GM18858 (cell line): ENCODE data around the gene NEK6.

Experiments used
- ATAC-seq: cut with Tn5 transposase; IDR thresholded peaks from one replicate; pipeline ENCODE4 v1.9.1; 2021; ENCODE audit not compliant: unreplicated experiment

NEK6 gene

DNA sequence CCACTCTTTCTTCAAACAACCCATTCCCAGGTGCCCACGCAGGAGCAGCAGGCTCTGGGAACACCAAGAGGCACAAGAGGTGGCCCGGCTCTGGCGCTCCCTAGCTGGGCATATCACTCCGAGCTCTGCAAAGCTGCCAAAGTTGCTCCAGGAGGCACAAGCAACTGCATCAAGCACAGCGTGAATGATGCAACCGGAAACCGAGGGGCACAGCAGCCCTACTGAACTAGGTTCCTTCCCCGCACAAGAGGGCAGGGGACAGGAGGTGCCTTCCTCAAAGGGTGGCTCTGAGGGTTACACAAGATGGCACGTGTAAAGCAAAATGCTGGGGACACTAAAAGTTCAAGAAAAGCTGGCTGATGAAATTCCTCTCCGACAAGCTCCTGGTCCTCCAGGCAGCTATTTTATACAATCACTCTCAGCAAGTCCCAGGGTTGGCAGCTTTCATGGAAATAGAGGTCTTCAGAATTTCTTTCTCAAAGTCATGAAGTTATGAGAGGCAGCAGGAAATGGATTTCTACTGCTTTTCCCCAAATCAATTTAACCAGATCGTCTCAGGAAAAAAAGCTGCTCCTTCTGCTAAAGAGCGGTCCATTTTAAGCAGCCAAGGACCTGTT is 134.6 kb downstream of the NEK6 start:
- no peak for ATAC-seq

DNA sequence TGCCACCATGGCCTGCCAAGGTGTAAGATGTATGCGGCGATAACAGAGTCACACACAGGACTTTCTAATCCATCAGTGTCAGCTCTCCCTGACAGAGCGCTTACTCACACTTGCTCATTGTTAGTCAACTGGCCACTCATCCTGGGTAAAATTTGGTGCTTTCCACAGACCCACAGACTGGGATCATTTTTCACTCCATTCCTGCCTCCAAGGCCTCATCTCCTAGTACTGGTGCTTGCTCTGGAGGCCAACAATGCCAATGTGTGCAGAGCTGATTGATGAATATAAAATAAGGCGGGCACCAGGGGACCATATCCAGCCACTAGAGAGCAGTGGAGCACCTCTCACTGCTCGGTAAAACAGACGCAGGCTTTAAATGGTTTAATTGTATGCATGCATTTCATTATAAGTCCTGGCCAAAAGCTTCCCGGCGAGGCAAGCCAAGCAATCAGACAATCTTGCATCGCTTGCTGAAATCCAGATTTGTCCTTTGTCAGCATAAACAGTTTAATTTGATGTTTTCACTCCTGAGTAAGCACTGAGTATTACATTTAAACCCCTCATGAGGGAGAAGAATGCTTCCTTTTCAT is 135.2 kb downstream of the NEK6 start:
- no peak for ATAC-seq

DNA sequence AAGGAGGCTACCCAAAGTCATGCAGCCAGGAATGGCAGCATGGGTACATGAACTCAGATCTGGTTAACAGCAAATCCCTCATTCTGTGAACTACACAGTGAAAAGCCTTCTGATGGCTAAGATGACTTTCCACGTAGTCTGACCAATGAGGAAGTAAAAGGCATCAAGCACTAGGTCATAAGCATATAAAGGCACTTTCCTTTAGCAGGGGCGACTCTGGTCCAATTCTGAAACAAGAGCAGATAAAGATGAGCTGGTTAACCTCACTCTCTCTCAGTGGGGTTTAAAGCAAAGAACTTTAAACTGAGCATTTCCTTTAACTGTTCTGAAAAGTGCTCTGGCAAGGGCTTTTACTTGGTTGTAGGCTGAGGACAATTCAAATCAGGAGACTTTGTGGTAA is 136.4 kb downstream of the NEK6 start:
- ATAC-seq = no peak

DNA sequence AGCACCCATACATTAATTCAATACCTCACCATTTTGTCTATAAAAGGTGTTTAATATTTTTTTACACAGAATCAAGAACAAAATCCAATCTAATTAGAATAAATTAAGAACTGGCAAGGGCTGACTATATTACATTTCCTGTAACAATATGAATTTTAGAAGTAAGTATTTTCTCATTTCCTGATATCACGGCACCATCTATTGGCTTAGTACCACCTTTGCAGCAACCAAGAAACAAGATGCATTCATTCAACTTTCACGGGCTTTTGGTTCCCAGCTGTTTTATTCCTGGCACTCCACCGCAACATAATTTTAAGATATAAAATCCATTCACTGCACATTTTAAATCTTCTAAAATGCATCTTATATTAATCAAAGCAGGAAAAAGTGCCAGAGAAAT is 136.8 kb downstream of the NEK6 start:
- ATAC-seq = no peak

DNA sequence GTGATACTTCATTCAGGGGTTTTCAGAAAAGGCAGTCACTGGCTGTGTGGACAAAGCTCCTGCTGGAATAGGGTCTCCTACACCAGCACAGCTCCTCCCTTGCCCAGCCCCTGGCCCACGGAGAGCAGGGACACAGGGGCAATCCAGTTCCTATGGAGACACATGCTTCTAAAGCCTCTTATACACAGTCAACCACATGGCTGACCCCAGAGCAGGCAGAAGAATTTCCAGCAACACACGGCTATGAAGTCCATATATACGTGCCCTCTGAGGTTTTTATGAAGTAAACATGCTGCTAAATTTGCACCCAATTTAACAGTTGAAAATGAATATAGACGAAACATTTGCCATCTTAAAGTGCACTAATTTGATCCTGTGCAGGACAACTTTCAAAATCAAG is 138.1 kb downstream of the NEK6 start:
- ATAC-seq = no peak

DNA sequence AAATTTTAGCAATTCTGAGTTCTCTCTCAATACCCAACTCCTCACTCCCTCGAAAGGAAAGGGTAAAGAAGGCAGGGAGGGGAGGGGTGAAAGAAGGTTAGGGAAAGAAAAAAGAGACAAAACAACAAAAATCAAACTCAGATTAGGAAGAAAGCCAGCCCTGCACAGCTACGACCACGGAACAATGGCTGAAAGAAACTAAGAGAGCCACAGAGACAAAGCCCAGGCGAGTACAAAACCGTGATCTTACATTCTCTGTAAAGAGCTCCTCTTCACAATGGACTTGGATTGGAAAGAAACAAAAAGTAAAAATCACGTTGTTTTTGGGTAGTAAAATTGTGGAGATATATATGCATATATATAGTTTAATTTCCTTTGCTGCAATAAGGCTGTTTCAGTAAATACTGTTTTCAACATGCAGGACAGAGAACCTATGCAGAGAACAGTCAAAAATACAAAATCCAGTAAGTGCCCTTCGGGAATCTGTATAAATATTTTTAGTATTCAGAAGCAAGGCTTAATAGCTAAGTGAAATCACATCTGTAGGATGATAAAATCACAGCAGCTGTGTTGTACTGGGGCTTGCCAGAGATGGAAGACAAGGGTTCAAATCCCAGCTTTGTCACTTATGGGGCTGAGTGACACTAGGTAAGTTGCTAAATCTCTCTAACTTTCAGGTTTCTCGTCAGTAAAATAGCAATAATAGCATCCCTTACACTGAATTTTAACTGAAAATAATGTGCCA is 140.6 kb downstream of the NEK6 start:
- no peak for ATAC-seq

DNA sequence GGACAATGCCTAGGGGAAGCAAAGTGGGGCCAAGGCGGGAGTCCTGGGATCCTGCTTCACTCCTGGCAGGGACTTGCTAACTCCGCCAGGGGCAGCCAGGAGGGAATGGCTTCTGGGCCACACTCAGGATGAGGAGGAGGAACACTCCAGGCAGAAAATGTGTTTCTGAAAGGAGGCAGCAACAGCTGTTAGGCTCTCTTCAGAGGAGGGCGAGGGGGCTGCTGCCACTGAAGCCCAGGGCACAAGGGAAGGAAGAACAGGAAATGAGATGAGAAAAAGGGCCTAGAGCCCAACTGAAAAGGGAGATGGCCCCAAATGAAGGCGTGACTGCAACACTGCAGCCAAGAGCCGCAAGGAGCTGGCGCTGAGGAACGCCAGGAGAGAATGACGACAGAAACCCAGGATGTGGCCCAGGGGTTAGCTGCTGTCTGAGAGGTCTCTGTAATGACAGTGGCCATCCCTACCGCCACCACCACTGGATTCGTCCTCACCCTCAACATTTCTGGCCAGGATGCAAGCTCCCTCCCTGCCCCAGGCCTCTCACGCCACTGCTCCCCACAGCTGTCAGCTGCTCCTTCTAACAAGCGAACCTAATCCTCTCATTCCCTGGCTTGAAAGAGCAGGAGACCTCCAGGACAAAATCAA is 141.7 kb downstream of the NEK6 start:
- no peak for ATAC-seq

DNA sequence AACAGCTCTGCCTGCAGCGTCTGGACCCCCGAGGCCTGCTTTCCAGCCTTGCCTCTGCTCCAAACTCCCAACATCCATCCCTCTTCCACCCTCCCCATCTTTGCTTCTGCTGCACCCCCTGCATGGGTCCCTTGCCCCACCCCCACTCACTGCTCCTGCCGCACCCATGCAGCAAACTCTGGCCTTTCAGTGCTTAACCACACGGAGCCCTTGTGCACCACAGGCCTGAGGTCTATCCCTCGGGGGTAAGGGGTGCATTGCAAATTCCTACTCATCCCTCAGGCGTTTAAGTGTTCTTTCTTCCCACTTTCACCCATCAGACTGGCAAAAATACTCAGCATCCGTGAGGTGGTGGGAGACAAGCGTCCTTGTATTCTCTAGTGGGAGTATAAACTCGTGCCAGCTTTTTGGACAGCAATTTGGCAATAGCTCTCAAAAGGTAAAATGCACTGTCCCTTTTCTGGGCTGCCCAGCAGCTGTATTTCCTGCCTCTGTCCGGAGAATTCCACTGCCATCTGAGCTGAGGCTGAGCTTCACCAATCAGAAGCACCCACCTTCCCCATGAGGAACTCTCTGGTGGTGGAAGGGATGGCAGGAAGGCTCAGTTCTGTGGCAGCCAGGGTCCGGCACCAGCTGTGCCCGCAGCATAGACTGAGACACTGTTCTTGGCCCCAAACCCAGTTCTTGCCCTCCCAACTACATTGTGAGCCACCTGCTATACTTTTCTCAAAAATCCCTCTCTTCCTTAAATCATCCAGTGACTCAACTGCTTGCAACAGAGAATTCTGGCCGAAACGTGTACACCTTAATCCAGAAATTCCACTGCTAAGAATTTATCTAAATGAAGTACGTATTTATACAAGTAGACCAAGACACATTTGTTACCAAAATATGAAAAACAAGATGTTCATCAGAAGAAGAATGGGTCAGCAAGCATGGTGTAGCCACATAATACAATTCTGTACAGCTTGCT is 142.5 kb downstream of the NEK6 start:
- no peak for ATAC-seq
